GM12878 (cell line): ENCODE results near the gene FAM107A. TPM values are rescaled to one million over a fixed set of nuclear protein-coding genes. Genes with fewer than 3 reads are reported as not detected.

Experiments
- ATAC-seq: fragments of 200-7000 bp; cut with Tn5 transposase; 3 replicates; pipeline ENCODE4 v1.9.1; 2020; ENCODE audit warnings: mild to moderate bottlenecking, moderate library complexity
- BruUV-seq: library from RNA; stranded (reverse); fragments of 400-500 nt; replicated peaks from 2 replicates; lab custom pipeline; 2021; lab: Mats Ljungman, UMichigan
- CTCF ChIA-PET: fragments of 300-600 bp; sonication (Branson Sonifier 250); formaldehyde crosslinking; extraction: SDS; loops from one replicate; lab custom pipeline; 2021; ENCODE audit warnings: inconsistent platforms; lab: Yijun Ruan, JAX
- POLR2A ChIA-PET: fragments of 350-600 bp; formaldehyde crosslinking; extraction: SDS; loops from one replicate; lab custom pipeline; 2021; ENCODE audit warnings: inconsistent platforms; lab: Charles Lee
- RAD21 ChIA-PET: fragments of 300-600 bp; sonication (Branson Sonifier 250); formaldehyde crosslinking; loops from one replicate; lab custom pipeline; 2023; ENCODE audit warnings: antibody characterized with exemption; ENCODE audit not compliant: unreplicated experiment; lab: Charles Lee
- SMC1A ChIA-PET: fragments of 300-600 bp; sonication (Branson Sonifier 250); formaldehyde crosslinking; loops from one replicate; lab custom pipeline; 2023; ENCODE audit not compliant: unreplicated experiment, uncharacterized antibody; lab: Charles Lee
- DNase-seq: peaks from one replicate; pipeline ENCODE4 v3.0.0-alpha.2; 2011; ENCODE audit warnings: low read depth, low spot score
- FAIRE-seq: peaks from 3 replicates; lab custom pipeline; 2011; peaks lifted over from hg19 to GRCh38; lab: Jason Lieb, UNC
- H2AFZ ChIP-seq: 2 replicates; pipeline ENCODE4 v1.6.0; 2011; ENCODE audit warnings: low read depth, low read length, control low read depth; ENCODE audit not compliant: control insufficient read depth
- H3K27ac ChIP-seq: 2 replicates; pipeline ENCODE4 v1.5.1; 2011; ENCODE audit warnings: control low read depth; ENCODE audit not compliant: control insufficient read depth, insufficient read depth
- H3K27me3 ChIP-seq, 2 experiments: replicated peaks in 1 of 2; 2 replicates each; pipeline versions ENCODE4 v1.6.0 to v1.6.1; 2011; ENCODE audit warnings: low read length in 1 of 2; ENCODE audit not compliant: control insufficient read depth in 2 of 2, insufficient read depth in 2 of 2
- H3K36me3 ChIP-seq, 2 experiments: 2 replicates each; pipeline ENCODE4 v1.5.1; 2011; ENCODE audit warnings: low read length in 1 of 2; ENCODE audit not compliant: control insufficient read depth in 2 of 2, insufficient read depth in 2 of 2
- H3K4me1 ChIP-seq: 2 replicates; pipeline ENCODE4 v1.6.1; 2011; ENCODE audit warnings: mild to moderate bottlenecking, low read length, moderate library complexity, mixed read lengths; ENCODE audit not compliant: control insufficient read depth, insufficient read depth
- H3K4me2 ChIP-seq: 2 replicates; pipeline ENCODE4 v1.6.0; 2011; ENCODE audit warnings: control low read depth; ENCODE audit not compliant: control insufficient read depth, insufficient read depth
- H3K4me3 ChIP-seq: fragments of 200-600 bp; sonication (generic); 2 replicates; pipeline ENCODE4 v1.5.1; 2016
- H3K79me2 ChIP-seq: 2 replicates; pipeline ENCODE4 v1.6.0; 2011; ENCODE audit warnings: low read length; ENCODE audit not compliant: control insufficient read depth, insufficient read depth
- H3K9ac ChIP-seq: 2 replicates; pipeline ENCODE4 v1.8.0; 2011; ENCODE audit warnings: low read length, control low read depth, mixed read lengths; ENCODE audit not compliant: control insufficient read depth, insufficient read depth
- H3K9me3 ChIP-seq: replicated peaks from 3 replicates; pipeline ENCODE4 v1.5.1; 2011; ENCODE audit warnings: mild to moderate bottlenecking, low read length; ENCODE audit not compliant: control insufficient read depth, insufficient read depth
- H4K20me1 ChIP-seq: 2 replicates; pipeline ENCODE4 v1.6.0; 2011; ENCODE audit not compliant: control insufficient read depth, insufficient read depth
- EP300 ChIP-seq, 2 experiments: fragments of 150-350 bp in 1 of 2; IDR thresholded peaks; 2 replicates each; pipeline ENCODE4 v1.6.1; 2011 to 2012; ENCODE audit warnings: low read depth in 2 of 2, low read length in 2 of 2, borderline replicate concordance in 1 of 2, improper control_type of control experiment in 1 of 2, inconsistent platforms in 1 of 2; ENCODE audit not compliant: control insufficient read depth in 1 of 2
- ETV6 ChIP-seq, 2 experiments: fragments of 450-650 bp in 1 of 2; IDR thresholded peaks in 1 of 2; conservative IDR thresholded peaks in 1 of 2; 2 replicates each; pipeline ENCODE4 v1.6.1; 2014; ENCODE audit warnings: antibody characterized with exemption in 1 of 2, borderline replicate concordance in 1 of 2, low read depth in 1 of 2, mild to moderate bottlenecking in 1 of 2, moderate library complexity in 1 of 2
- FOXM1 ChIP-seq: IDR thresholded peaks from 2 replicates; pipeline ENCODE4 v1.6.1; 2012; ENCODE audit warnings: low read depth, mild to moderate bottlenecking, inconsistent platforms, low read length, moderate library complexity
- HCFC1 ChIP-seq: fragments of 150-350 bp; IDR thresholded peaks from 2 replicates; pipeline ENCODE4 v1.6.1; 2014; ENCODE audit warnings: low read length
- IRF5 ChIP-seq: fragments of 450-650 bp; IDR thresholded peaks from 2 replicates; pipeline ENCODE4 v1.6.1; 2017; ENCODE audit warnings: borderline replicate concordance
- JUND ChIP-seq: IDR thresholded peaks from 2 replicates; pipeline ENCODE4 v1.6.1; 2012; ENCODE audit warnings: low read depth, mild to moderate bottlenecking, low read length, improper control_type of control experiment, moderate library complexity
- MXI1 ChIP-seq: fragments of 150-350 bp; IDR thresholded peaks from 2 replicates; pipeline ENCODE4 v1.6.1; 2011; ENCODE audit warnings: low read depth, mild to moderate bottlenecking, inconsistent platforms, low read length, improper control_type of control experiment
- MYB ChIP-seq: fragments of 150-350 bp; IDR thresholded peaks from 2 replicates; pipeline ENCODE4 v1.6.1; 2014; ENCODE audit warnings: mild to moderate bottlenecking, low read depth, low read length, borderline replicate concordance
- POLR2AphosphoS2 ChIP-seq: IDR thresholded peaks from 2 replicates; pipeline ENCODE4 v1.6.1; 2011; ENCODE audit warnings: low read depth, mild to moderate bottlenecking, low read length, improper control_type of control experiment, moderate library complexity
- POU2F2 ChIP-seq: IDR thresholded peaks from 3 replicates; pipeline ENCODE4 v1.6.1; 2011; ENCODE audit warnings: low read depth, mild to moderate bottlenecking, low read length, borderline replicate concordance
- RCOR1 ChIP-seq: conservative IDR thresholded peaks from 2 replicates; pipeline ENCODE4 v1.6.1; 2012; ENCODE audit warnings: low read depth, low read length, improper control_type of control experiment
- SMAD5 ChIP-seq: IDR thresholded peaks from 2 replicates; pipeline ENCODE4 v1.6.1; 2016; ENCODE audit warnings: antibody characterized with exemption, low read depth
- STAT3 ChIP-seq: IDR thresholded peaks from 2 replicates; pipeline ENCODE4 v1.6.1; 2011; ENCODE audit warnings: low read depth, low read length, improper control_type of control experiment
- SUZ12 ChIP-seq: fragments of 200-600 bp; sonication (generic); IDR thresholded peaks from one replicate; pipeline ENCODE4 v1.6.1; 2018; ENCODE audit warnings: antibody characterized with exemption, mild to moderate bottlenecking; ENCODE audit not compliant: unreplicated experiment
- ZNF217 ChIP-seq: fragments of 450-650 bp; IDR thresholded peaks from 2 replicates; pipeline ENCODE4 v1.6.1; 2017; ENCODE audit warnings: antibody characterized with exemption, mild to moderate bottlenecking
- ZNF24 ChIP-seq: fragments of 450-650 bp; IDR thresholded peaks from 2 replicates; pipeline ENCODE4 v1.6.1; 2017; ENCODE audit warnings: antibody characterized with exemption, mild to moderate bottlenecking
- ZNF592 ChIP-seq: fragments of 450-650 bp; IDR thresholded peaks from 2 replicates; pipeline ENCODE4 v1.6.1; 2017; ENCODE audit warnings: mild to moderate bottlenecking, moderate library complexity
- WGBS: methylation state at CpG from one replicate; pipeline ENCODE4 v1.1.6; 2016; ENCODE audit warnings: low lambda C conversion rate; ENCODE audit not compliant: insufficient replicate concordance, insufficient coverage; ENCODE audit errors: missing lambda C conversion rate; 5-methylcytosine and 5-hydroxymethylcytosine counted together
- in situ Hi-C: fragments of 300-500 bp; cut with MboI; formaldehyde crosslinking; loops from 9 replicates; pipeline ENCODE4 v1.14.3; 2018; ENCODE audit warnings: mixed read lengths
- intact Hi-C: fragments of 100-400 bp; cut with micrococcal nuclease; formaldehyde crosslinking; loops from one replicate; pipeline ENCODE4 v1.14.2; 2022; ENCODE audit not compliant: unreplicated experiment
- polyA plus RNA-seq, 11 experiments: library from polyadenylated mRNA; depleted of rRNA in 4 of 11; unstranded in 6 of 11; stranded (reverse) in 5 of 11; fragments of >200 nt; fragmentation: Nextera tagmentation in 4 of 11; fragmentation: Illumina TruSeq in 1 of 11; extraction: Ambion mirVana in 4 of 11; extraction: Trizol in 1 of 11; gene quantifications; 1 replicate in 1 of 11; 2 replicates in 10 of 11; pipeline versions ENCODE4 v1.2.1 to v1.2.3, GENCODE V29; 2011 to 2016; ENCODE audit warnings: inconsistent platforms in 2 of 11, missing spikeins in 2 of 11, low read depth in 1 of 11
- total RNA-seq, 4 experiments: library from RNA; depleted of rRNA in 3 of 4; stranded (reverse); fragments of >200 nt in 3 of 4; fragmentation: Illumina TruSeq in 1 of 4; extraction: Trizol in 1 of 4; gene quantifications; 2 replicates each; pipeline versions ENCODE4 v1.2.1 to v1.2.3, GENCODE V29; 2013 to 2021

FAM107A gene
- total and polyA plus RNA-seq, 10 of the 15 experiments (the other 5 are each of a cell fraction or from before 2014, with no cell fraction given): not detected

- Histone ChIP-seq H3K27me3 (no peaks in the 10 kb centered on the region; a peak in 1 of 4 replicates), H3K9ac (no peak overlapping the region), H3K4me3 (no peak overlapping the region), H3K4me1 (no peaks in the 10 kb centered on the region), H4K20me1 (no peaks in the 10 kb centered on the region), H3K27ac (no peak overlapping the region), H3K36me3 (no peaks in the 10 kb centered on the region), H2AFZ (no peak overlapping the region), H3K79me2 (no peaks in the 10 kb centered on the region), H3K9me3 (no peaks in the 10 kb centered on the region), H3K4me2 (no peak overlapping the region)
- no peak for ATAC-seq
- ChIA-PET CTCF (interaction anchor here (1.8 kb wide), 1 partner anchor 13 kb away, joined by 5 read pairs; no protein-coding TSS in a partner anchor), SMC1A (no interaction called here), POLR2A (no interaction called here), RAD21 (no interaction called here)
- FAIRE-seq: no peak
- BruUV-seq: no TSS peak
- intact Hi-C loops (no loop called here), in situ Hi-C loops (no loop called here)
- WGBS: 37% methylated on average over 8 of the region's 8 CpGs
- DNase-seq: no peak
- no peak for TF ChIP-seq ETV6 (conservative IDR thresholded peaks at IDR 0.05 in 1 of 2, IDR thresholded peaks at IDR 0.05 in 1 of 2; ENCODE audit: borderline replicate concordance in 1 of 2, low read depth in 1 of 2)
- no peak for TF ChIP-seq STAT3
- no peak for TF ChIP-seq HCFC1
- no peak for TF ChIP-seq POLR2AphosphoS2
- TF ChIP-seq FOXM1: no peak
- TF ChIP-seq RCOR1: no peak
- TF ChIP-seq EP300 (IDR thresholded peaks at IDR 0.05; ENCODE audit: borderline replicate concordance in 1 of 2, control insufficient read depth in 1 of 2, low read depth in 2 of 2, low read length in 2 of 2): no peak
- TF ChIP-seq JUND: no peak
- TF ChIP-seq MYB: no peak
- TF ChIP-seq SMAD5: no peak
- no peak for TF ChIP-seq SUZ12
- no peak for TF ChIP-seq MXI1
- no peak for TF ChIP-seq ZNF592
- no peak for TF ChIP-seq POU2F2
- TF ChIP-seq IRF5: no peak
- TF ChIP-seq ZNF24: no peak
- no peak for TF ChIP-seq ZNF217
These were observed 40.2 kb upstream of the FAM107A start for GRCh38 chr3:58617338-58617761.
